T47D (cell line): ENCODE measurements around the gene PCSK6.
A peak's percentile ranks its signal among the peaks of the same experiment; 100 is the strongest.
"Not testable (repeated sequence)": the region's sequence is repeated elsewhere in the genome, so short reads cannot be mapped to it uniquely, and the experiment has no call there.

ENCODE experiments used
- DNase-seq, 2 experiments: peaks; one replicate each; pipeline versions ENCODE4 v3.0.0 to v3.0.0-alpha.2; 2011 to 2012; ENCODE audit warnings: low read depth in 1 of 2, low spot score in 1 of 2
- JUND ChIP-seq: IDR thresholded peaks from 2 replicates; pipeline ENCODE4 v1.6.1; 2012; ENCODE audit warnings: low read depth
- in situ Hi-C: cut with HindIII; loops from 2 replicates; pipeline ENCODE4 v1.10.0; 2016; ENCODE audit warnings: low sequenced_read_pairs, low pct_unique_long_range_greater_than_20kb

PCSK6 gene

DNA sequence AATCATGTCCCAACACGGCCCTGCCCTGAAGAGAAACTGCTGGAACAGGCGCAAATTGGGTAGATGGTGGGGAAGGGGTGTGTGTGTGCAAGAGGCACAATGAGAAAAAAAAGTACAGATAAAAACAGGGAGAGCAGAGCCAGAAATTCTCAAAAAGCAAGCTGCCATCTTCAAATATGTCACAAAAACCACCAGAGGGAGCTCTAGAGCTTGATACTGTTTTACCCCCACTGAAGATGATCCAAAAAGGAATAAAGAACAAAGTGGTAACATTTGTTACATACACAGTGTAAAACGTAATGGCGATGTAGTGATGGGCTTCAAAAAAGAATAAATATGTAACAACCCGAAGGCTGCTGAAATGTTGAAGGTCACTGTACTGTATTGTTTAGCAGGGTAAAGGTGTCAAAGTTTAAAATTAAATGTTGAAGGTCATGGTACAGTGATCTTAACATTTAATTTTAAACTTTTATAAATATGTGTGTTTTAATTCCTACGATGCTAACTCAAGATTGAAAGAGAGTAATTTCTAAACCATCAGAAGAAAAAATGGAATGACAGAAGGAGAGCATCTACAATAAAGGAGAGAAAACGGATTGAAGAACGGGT, 200.5 kb downstream of the PCSK6 start:
- in situ Hi-C loops = no loop called here
- peak; percentile 44 to 70 for DNase-seq
- TF ChIP-seq JUND = no peak

DNA sequence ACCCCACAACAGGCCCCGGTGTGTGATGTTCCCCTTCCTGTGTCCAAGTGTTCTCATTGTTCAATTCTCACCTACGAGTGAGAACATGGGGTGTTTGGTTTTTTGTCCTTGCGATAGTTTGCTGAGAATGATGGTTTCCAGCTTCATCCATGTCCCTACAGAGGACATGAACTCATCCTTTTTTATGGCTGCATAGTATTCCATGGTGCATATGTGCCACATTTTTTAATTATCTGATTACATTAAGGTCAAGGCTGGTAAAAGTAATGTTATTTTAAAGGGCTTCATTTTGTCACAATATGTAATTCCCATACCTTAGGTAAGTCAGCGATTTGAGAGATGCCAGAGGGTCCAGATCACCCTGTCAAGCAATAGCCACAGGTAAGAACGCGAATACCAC, 202.2 kb downstream of the PCSK6 start:
- in situ Hi-C loops, DNase-seq: not testable (repeated sequence)

GRCh38 chr15:101286471-101287114, 202.9 kb downstream of the PCSK6 start:
- DNase-seq = no peak
- no peak for TF ChIP-seq JUND
- in situ Hi-C loops = no loop called here

GRCh38 chr15:101283931-101284330, 205.6 kb downstream of the PCSK6 start:
- no peak for DNase-seq
- in situ Hi-C loops = no loop called here
- no peak for TF ChIP-seq JUND

- no peak for DNase-seq
- TF ChIP-seq JUND = no peak
- in situ Hi-C loops = no loop called here
Measured at GRCh38 chr15:101280007-101280406, 209.5 kb downstream of the PCSK6 start.

DNA sequence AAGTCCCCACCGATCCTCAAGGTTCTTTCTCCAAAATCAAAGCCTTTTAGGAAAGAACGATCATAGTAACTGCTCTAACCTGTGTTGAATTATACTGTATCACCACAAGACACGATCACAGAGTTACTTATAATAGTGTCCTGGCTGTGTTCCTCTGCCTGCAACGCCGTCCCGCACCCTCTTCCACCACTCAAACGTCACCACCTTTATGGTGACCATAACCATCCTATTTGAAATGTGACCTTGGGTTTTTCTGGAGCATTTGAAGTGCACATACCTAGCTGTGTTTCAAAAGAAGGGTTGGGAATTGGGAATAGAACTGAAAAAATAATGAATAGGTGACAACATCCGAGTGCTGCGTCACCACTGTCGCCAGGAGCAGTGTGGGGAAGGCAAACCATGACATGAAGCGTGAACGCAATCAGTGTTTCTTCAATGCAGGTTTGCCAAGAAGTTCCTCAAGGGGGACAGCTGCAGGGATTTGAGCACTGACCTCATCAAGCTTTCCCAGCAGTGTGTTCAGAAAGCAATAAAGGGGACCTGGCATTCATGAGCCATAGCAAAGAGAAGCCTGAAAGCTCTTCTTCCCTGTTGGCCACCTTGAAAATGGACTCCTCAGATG, 211.5 kb downstream of the PCSK6 start:
- no peak for DNase-seq
- in situ Hi-C loops = no loop called here
- no peak for TF ChIP-seq JUND

- TF ChIP-seq JUND = no peak
- in situ Hi-C loops = no loop called here
- peak; percentile 70 to 92 for DNase-seq
Measured at GRCh38 chr15:101277038-101277822, 212.3 kb downstream of the PCSK6 start, which contains the start of gene SELENOS. SELENOS (minus strand) TSS chr15:101277485; CDS start chr15:101277417, 68 bp downstream.

- TF ChIP-seq JUND = no peak
- no peak for DNase-seq
- in situ Hi-C loops = no loop called here
Measured at GRCh38 chr15:101276501-101277037, 212.9 kb downstream of the PCSK6 start.

- no peak for TF ChIP-seq JUND
- in situ Hi-C loops = no loop called here
- no peak for DNase-seq
Measured at GRCh38 chr15:101275018-101275417, 214.5 kb downstream of the PCSK6 start.

GRCh38 chr15:101273534-101273933, 216.0 kb downstream of the PCSK6 start:
- in situ Hi-C loops = no loop called here
- no peak for DNase-seq
- TF ChIP-seq JUND = no peak

GRCh38 chr15:101272584-101272983, 216.9 kb downstream of the PCSK6 start:
- DNase-seq = no peak
- in situ Hi-C loops = no loop called here
- TF ChIP-seq JUND = no peak

- peak; percentile 30 to 63 for DNase-seq
- no peak for TF ChIP-seq JUND
- in situ Hi-C loops = no loop called here
Measured at GRCh38 chr15:101269479-101270223, 219.9 kb downstream of the PCSK6 start.
